ENCODE results near the gene SLC16A3.

The SLC16A3 gene

GRCh38 chr17:82287868-82288801 is 59.3 kb downstream of the SLC16A3 start:
- DNase-seq: peak; percentile 39
